GM12875 (cell line): Measurements from ENCODE around the gene RABGAP1L.
"Not testable (repeated sequence)": the region's sequence is repeated elsewhere in the genome, so short reads cannot be mapped to it uniquely, and the experiment has no call there.

Experiments used
- H3K4me3 ChIP-seq: one replicate; pipeline ENCODE4 v1.5.1; 2011; ENCODE audit warnings: low read depth, low read length, control low read depth
- CTCF ChIP-seq: IDR thresholded peaks from 2 replicates; pipeline ENCODE4 v1.5.1; 2011; ENCODE audit warnings: low read depth, mild to moderate bottlenecking, control low read depth, inconsistent platforms, low read length, moderate library complexity, borderline replicate concordance; ENCODE audit not compliant: insufficient read depth

Gene RABGAP1L

GRCh38 chr1:174230399-174230798, 71.1 kb downstream of the RABGAP1L start:
- H3K4me3 ChIP-seq: no peak overlapping the region

GRCh38 chr1:174232761-174233160, 73.4 kb downstream of the RABGAP1L start:
- H3K4me3 ChIP-seq: no peak overlapping the region
- TF ChIP-seq CTCF: no peak

More at GRCh38 chr1:174230399-174230798, 71.1 kb downstream of the RABGAP1L start:
- TF ChIP-seq CTCF: no peak

- H3K4me3 ChIP-seq: not testable (repeated sequence)
Observed at GRCh38 chr1:174238845-174239501, 79.7 kb downstream of the RABGAP1L start.

GRCh38 chr1:174239541-174239940, 80.2 kb downstream of the RABGAP1L start:
- TF ChIP-seq CTCF: no peak
- no peak overlapping the region for H3K4me3 ChIP-seq

- no peak overlapping the region for H3K4me3 ChIP-seq
- TF ChIP-seq CTCF: no peak
Observed at GRCh38 chr1:174242856-174243255, 83.5 kb downstream of the RABGAP1L start.

- H3K4me3 ChIP-seq: no peak overlapping the region
- no peak for TF ChIP-seq CTCF
Observed at GRCh38 chr1:174243451-174244000, 84.2 kb downstream of the RABGAP1L start.

GRCh38 chr1:174244017-174244416, 84.7 kb downstream of the RABGAP1L start:
- no peak for TF ChIP-seq CTCF
- no peak overlapping the region for H3K4me3 ChIP-seq
